H1 (cell line): ENCODE data around the gene DIDO1. TPM values are rescaled to one million over a fixed set of nuclear protein-coding genes. Genes with fewer than 3 reads are reported as not detected.

Experiments used
- CTCF ChIA-PET: fragments of 300-600 bp; sonication (Branson Sonifier 250); formaldehyde crosslinking; loops from one replicate; lab custom pipeline; 2021; ENCODE audit not compliant: partially characterized antibody; lab: Charles Lee
- POLR2A ChIA-PET: fragments of 300-600 bp; sonication (Branson Sonifier 250); formaldehyde crosslinking; loops from one replicate; lab custom pipeline; 2021; ENCODE audit warnings: inconsistent platforms; ENCODE audit not compliant: partially characterized antibody; lab: Charles Lee
- DNase-seq, 2 experiments: peaks; one replicate each; pipeline versions ENCODE4 v3.0.0 to v3.0.0-alpha.2; 2010 to 2022; ENCODE audit warnings: low spot score in 2 of 2, low read depth in 1 of 2, mixed read lengths in 1 of 2
- FAIRE-seq: peaks from 2 replicates; lab custom pipeline; 2011; peaks lifted over from hg19 to GRCh38; lab: Jason Lieb, UNC
- H2AFZ ChIP-seq: 2 replicates; pipeline ENCODE4 v1.8.1; 2012; ENCODE audit warnings: low read length, inconsistent platforms
- H2AK5ac ChIP-seq: 2 replicates; pipeline ENCODE4 v1.6.1; 2013; ENCODE audit warnings: low read depth, low read length
- H2BK120ac ChIP-seq: replicated peaks from 2 replicates; pipeline ENCODE3; 2013; ENCODE audit warnings: low read depth, low read length, inconsistent platforms
- H2BK12ac ChIP-seq: 2 replicates; pipeline ENCODE4 v1.6.1; 2013; ENCODE audit warnings: low read depth, low read length
- H2BK15ac ChIP-seq: 2 replicates; pipeline ENCODE4 v1.6.1; 2013; ENCODE audit warnings: low read length
- H2BK20ac ChIP-seq: 2 replicates; pipeline ENCODE4 v1.6.1; 2013; ENCODE audit warnings: low read length
- H2BK5ac ChIP-seq: 2 replicates; pipeline ENCODE4 v1.6.1; 2013; ENCODE audit warnings: low read depth, low read length
- H3K14ac ChIP-seq: 2 replicates; pipeline ENCODE4 v1.6.1; 2013; ENCODE audit warnings: inconsistent platforms; ENCODE audit not compliant: insufficient read length
- H3K18ac ChIP-seq: 2 replicates; pipeline ENCODE4 v1.6.1; 2013; ENCODE audit warnings: low read length; ENCODE audit errors: extremely low read depth
- H3K23ac ChIP-seq: 2 replicates; pipeline ENCODE4 v1.6.1; 2013; ENCODE audit warnings: inconsistent platforms; ENCODE audit not compliant: insufficient read length
- H3K23me2 ChIP-seq: 2 replicates; pipeline ENCODE4 v1.6.1; 2013; ENCODE audit warnings: low read depth, low read length
- H3K27ac ChIP-seq: 2 replicates; pipeline ENCODE4 v1.6.1; 2011; ENCODE audit warnings: low read depth, low read length, inconsistent platforms
- H3K27me3 ChIP-seq, 4 experiments: replicated peaks in 1 of 4; 1 replicate in 1 of 4; 2 replicates in 3 of 4; pipeline versions ENCODE4 v1.6.1 to v1.8.1; 2011 to 2013; ENCODE audit warnings: low read length in 3 of 4, mild to moderate bottlenecking in 3 of 4, inconsistent platforms in 2 of 4, mixed read lengths in 2 of 4, moderate library complexity in 1 of 4; ENCODE audit not compliant: control insufficient read depth in 3 of 4, insufficient read depth in 3 of 4; ENCODE audit errors: extremely low read depth in 1 of 4
- H3K36me3 ChIP-seq, 4 experiments: 2 replicates each; pipeline versions ENCODE4 v1.6.1 to v1.8.1; 2011 to 2013; ENCODE audit warnings: mild to moderate bottlenecking in 4 of 4, low read length in 3 of 4, moderate library complexity in 2 of 4, control low read depth in 1 of 4, inconsistent platforms in 1 of 4; ENCODE audit not compliant: insufficient read depth in 4 of 4, control insufficient read depth in 2 of 4
- H3K4ac ChIP-seq: replicated peaks from 2 replicates; pipeline ENCODE3; 2013; ENCODE audit warnings: low read length, low read depth, mixed read lengths, inconsistent platforms; ENCODE audit not compliant: insufficient read length
- H3K4me1 ChIP-seq, 4 experiments: replicated peaks in 1 of 4; 1 replicate in 1 of 4; 2 replicates in 3 of 4; pipeline versions ENCODE4 v1.6.1 to v1.8.1; 2011 to 2013; ENCODE audit warnings: low read length in 3 of 4, inconsistent platforms in 2 of 4, mixed read lengths in 1 of 4; ENCODE audit not compliant: insufficient read depth in 4 of 4, control insufficient read depth in 3 of 4
- H3K4me2 ChIP-seq, 2 experiments: 2 replicates each; pipeline versions ENCODE4 v1.6.1 to v1.8.1; 2011 to 2013; ENCODE audit warnings: low read depth in 2 of 2, low read length in 2 of 2, control low read depth in 1 of 2, inconsistent platforms in 1 of 2, mild to moderate bottlenecking in 1 of 2; ENCODE audit not compliant: insufficient read depth in 1 of 2
- H3K4me3 ChIP-seq, 4 experiments: fragments of 200-600, 300-600 bp in 1 of 4; sonication (generic), shearing (Covaris generic), sonication (Bioruptor Twin) in 1 of 4; 2 replicates each; pipeline versions ENCODE4 v1.5.1 to v1.8.1; 2011 to 2016; ENCODE audit warnings: low read length in 4 of 4, low read depth in 3 of 4, control low read depth in 2 of 4, inconsistent platforms in 2 of 4, mild to moderate bottlenecking in 2 of 4, mixed read lengths in 1 of 4, moderate library complexity in 1 of 4; ENCODE audit not compliant: insufficient read depth in 2 of 4; ENCODE audit errors: extremely low read depth in 1 of 4
- H3K56ac ChIP-seq: replicated peaks from 2 replicates; pipeline ENCODE3; 2013; ENCODE audit warnings: low read depth, mild to moderate bottlenecking, mixed read lengths, low read length, inconsistent platforms; ENCODE audit not compliant: insufficient read length
- H3K79me1 ChIP-seq: 2 replicates; pipeline ENCODE4 v1.6.1; 2013; ENCODE audit warnings: low read depth, low read length, control low read depth
- H3K79me2 ChIP-seq, 2 experiments: 2 replicates each; pipeline versions ENCODE4 v1.6.1 to v1.8.1; 2012 to 2013; ENCODE audit warnings: low read length in 2 of 2, mild to moderate bottlenecking in 2 of 2, inconsistent platforms in 1 of 2; ENCODE audit not compliant: insufficient read depth in 2 of 2, control insufficient read depth in 1 of 2
- H3K9ac ChIP-seq, 4 experiments: replicated peaks in 1 of 4; 1 replicate in 1 of 4; 2 replicates in 3 of 4; pipeline versions ENCODE4 v1.6.1 to v1.8.1; 2011 to 2013; ENCODE audit warnings: low read depth in 3 of 4, low read length in 3 of 4, control low read depth in 2 of 4, mild to moderate bottlenecking in 2 of 4, moderate library complexity in 2 of 4, inconsistent platforms in 1 of 4; ENCODE audit errors: extremely low read depth in 1 of 4
- H3K9me3 ChIP-seq, 2 experiments: 2 replicates each; pipeline versions ENCODE4 v1.6.1 to v1.8.1; 2012 to 2013; ENCODE audit warnings: mild to moderate bottlenecking in 2 of 2, moderate library complexity in 2 of 2, control low read depth in 1 of 2, inconsistent platforms in 1 of 2, low read depth in 1 of 2, low read length in 1 of 2, mixed read lengths in 1 of 2; ENCODE audit not compliant: insufficient read depth in 2 of 2
- H4K20me1 ChIP-seq, 2 experiments: replicated peaks in 1 of 2; 2 replicates each; pipeline versions ENCODE3 to v1.8.1; 2011 to 2013; ENCODE audit warnings: inconsistent platforms in 2 of 2, low read length in 2 of 2, mild to moderate bottlenecking in 1 of 2; ENCODE audit not compliant: insufficient read depth in 2 of 2, control insufficient read depth in 1 of 2
- H4K5ac ChIP-seq: 2 replicates; pipeline ENCODE4 v1.6.1; 2013; ENCODE audit warnings: low read length, low read depth, mixed read lengths, inconsistent platforms; ENCODE audit not compliant: insufficient read length
- H4K8ac ChIP-seq: 2 replicates; pipeline ENCODE4 v1.8.0; 2013; ENCODE audit warnings: mild to moderate bottlenecking, moderate library complexity, low read length, inconsistent platforms; ENCODE audit not compliant: insufficient read depth; ENCODE audit errors: extremely low read depth
- H4K91ac ChIP-seq: replicated peaks from 2 replicates; pipeline ENCODE3; 2013; ENCODE audit warnings: low read length, mixed read lengths, inconsistent platforms; ENCODE audit not compliant: insufficient read length
- WGBS, 2 experiments: shearing (Covaris generic) in 1 of 2; methylation state at CpG; one replicate each; pipeline versions ENCODE4 v1.1.6 to v1.1.7; 2013 to 2015; ENCODE audit warnings: low lambda C conversion rate in 2 of 2, mixed read lengths in 2 of 2, inconsistent platforms in 1 of 2, low coverage in 1 of 2, missing lambda C conversion rate in 1 of 2; ENCODE audit not compliant: insufficient replicate concordance in 2 of 2, insufficient coverage in 1 of 2, insufficient read length in 1 of 2; ENCODE audit errors: extremely low coverage in 1 of 2, missing lambda C conversion rate in 1 of 2; 5-methylcytosine and 5-hydroxymethylcytosine counted together
- polyA plus RNA-seq, 7 experiments: library from polyadenylated mRNA; depleted of rRNA in 3 of 7; stranded (reverse) in 5 of 7; unstranded in 2 of 7; fragments of >200 nt in 5 of 7; fragments of 200-250 nt in 2 of 7; gene quantifications; 1 replicate in 5 of 7; 2 replicates in 1 of 7; 4 replicates in 1 of 7; pipeline versions ENCODE4 v1.2.1 to v1.2.3, GENCODE V29; 2011 to 2013; ENCODE audit warnings: missing spikeins in 2 of 7, mixed read lengths in 2 of 7
- total RNA-seq: library from RNA; stranded (reverse); fragmentation: NEBNext Ultra II Directional; extraction: Animal tissue kit (Norgen Biotek cat#: 25700); gene quantifications from 2 replicates; pipeline ENCODE4 v1.2.1, GENCODE V29; 2021

Gene DIDO1
- total and polyA plus RNA-seq, 2 of the 8 experiments (the other 6 are each of a cell fraction or from before 2014, with no cell fraction given), result 53.6 to 82.8 TPM

DNA sequence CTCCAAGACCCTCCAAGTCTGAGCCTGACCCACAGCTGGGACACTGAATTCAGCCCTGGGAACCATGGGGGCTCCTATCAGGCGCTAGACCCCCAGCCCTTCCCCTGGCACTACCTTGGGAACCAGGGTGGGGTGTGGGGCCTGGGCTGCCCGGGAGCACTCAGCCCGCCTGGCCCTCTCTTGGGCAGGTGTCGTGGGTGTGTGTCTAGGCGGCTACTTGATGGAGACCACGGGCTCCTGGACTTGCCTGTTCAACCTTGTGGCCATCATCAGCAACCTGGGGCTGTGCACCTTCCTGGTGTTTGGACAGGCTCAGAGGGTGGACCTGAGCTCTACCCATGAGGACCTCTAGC lies 40.8 kb upstream of the DIDO1 start:
- no peak overlapping the region for H3K4me3 ChIP-seq
- H3K79me2 ChIP-seq, result no peaks in the 10 kb centered on the region
- H3K14ac ChIP-seq, result no peak overlapping the region
- no peak overlapping the region for H2BK5ac ChIP-seq
- H2AK5ac ChIP-seq, result no peak overlapping the region
- no peaks in the 10 kb centered on the region for H3K79me1 ChIP-seq
- H3K4ac ChIP-seq, result no peak overlapping the region
- peaks cover 0 to 4% (median 0%) of the 10 kb centered on the region in 4 experiments; a peak in 3 of 7 replicates for H3K4me1 ChIP-seq
- H2BK12ac ChIP-seq, result no peak overlapping the region
- H3K56ac ChIP-seq, result no peak overlapping the region
- H2BK15ac ChIP-seq, result no peak overlapping the region
- no peak overlapping the region for H2BK20ac ChIP-seq
- no peak for DNase-seq
- no peak overlapping the region for H2BK120ac ChIP-seq
- H4K5ac ChIP-seq, result no peak overlapping the region
- peaks cover 0 to 7% (median 0%) of the 10 kb centered on the region in 4 experiments; a peak in 3 of 8 replicates for H3K36me3 ChIP-seq
- peaks cover 0 to 10% of the 10 kb centered on the region in 2 experiments for H4K20me1 ChIP-seq
- H3K23ac ChIP-seq, result no peak overlapping the region
- no peak overlapping the region for H4K91ac ChIP-seq
- FAIRE-seq, result no peak
- peaks cover 0 to 4% (median under 1%) of the 10 kb centered on the region in 4 experiments; a peak in 2 of 7 replicates for H3K27me3 ChIP-seq
- ChIA-PET CTCF (interaction anchor here (1.1 to 8.1 kb wide), 4 partner anchors 13 to 65 kb away, joined by 4 to 53 read pairs (median 4); partner anchors contain the start of gene BHLHE23), POLR2A (interaction anchor here (1.3 kb wide), 1 partner anchor 91 kb away, joined by 3 read pairs; no protein-coding TSS in a partner anchor)
- no peak overlapping the region for H3K4me2 ChIP-seq
- no peak overlapping the region for H4K8ac ChIP-seq
- H3K9ac ChIP-seq, result no peak overlapping the region
- H3K27ac ChIP-seq, result no peak overlapping the region
- H3K18ac ChIP-seq, result no peak overlapping the region
- WGBS, 2 experiments, result 86% methylated on average over 6 of the region's 6 CpGs; no CpG with 5 or more reads in 1 of the 2 experiments
- peaks cover 7% of the 10 kb centered on the region; the same call in 1 of the 2 replicates for H3K23me2 ChIP-seq
- no peak overlapping the region for H2AFZ ChIP-seq
- H3K9me3 ChIP-seq, result no peaks in the 10 kb centered on the region
